Fibroblast of upper back skin (primary cell): ENCODE results near the gene TBC1D9B.

Source experiments
- DNase-seq: peaks from one replicate; pipeline ENCODE4 v3.0.0-alpha.2; 2013

Gene TBC1D9B

GRCh38 chr5:179907556-179908324 lies at the start of gene TBC1D9B:
Gene TBC1D9B, minus strand, starts transcription at chr5:179907897. Its CDS starts 76 bp downstream, at chr5:179907821.
- DNase-seq, result peak; percentile 56

GRCh38 chr5:179955630-179956029 lies 47.9 kb upstream of the TBC1D9B start:
- DNase-seq, result no peak

- no peak for DNase-seq
Measured at GRCh38 chr5:179955062-179955461, 47.4 kb upstream of the TBC1D9B start.

GRCh38 chr5:179954434-179954833 lies 46.7 kb upstream of the TBC1D9B start:
- DNase-seq, result peak; percentile 19

- DNase-seq, result no peak
Measured at GRCh38 chr5:179953987-179954386, 46.3 kb upstream of the TBC1D9B start.

- no peak for DNase-seq
Measured at GRCh38 chr5:179936976-179937681, 29.4 kb upstream of the TBC1D9B start.

GRCh38 chr5:179930788-179931473 lies 23.2 kb upstream of the TBC1D9B start:
- DNase-seq, result no peak

GRCh38 chr5:179927824-179928223 lies 20.1 kb upstream of the TBC1D9B start:
- no peak for DNase-seq

- DNase-seq, result no peak
Measured at GRCh38 chr5:179926657-179927056, 19.0 kb upstream of the TBC1D9B start.

- DNase-seq, result no peak
Measured at GRCh38 chr5:179923436-179923835, 15.7 kb upstream of the TBC1D9B start.

- no peak for DNase-seq
Measured at GRCh38 chr5:179920175-179920574, 12.5 kb upstream of the TBC1D9B start.

- DNase-seq, result no peak
Measured at GRCh38 chr5:179919487-179920060, 11.9 kb upstream of the TBC1D9B start.

GRCh38 chr5:179918742-179919486 lies 11.2 kb upstream of the TBC1D9B start:
- DNase-seq, result no peak

- no peak for DNase-seq
Measured at GRCh38 chr5:179916523-179916922, 8.8 kb upstream of the TBC1D9B start.

GRCh38 chr5:179915406-179915935 lies 7.8 kb upstream of the TBC1D9B start:
- DNase-seq, result no peak

GRCh38 chr5:179914032-179914755 lies 6.5 kb upstream of the TBC1D9B start:
- DNase-seq, result peak; percentile 14

GRCh38 chr5:179913461-179913860 lies 5.8 kb upstream of the TBC1D9B start:
- DNase-seq, result no peak

- DNase-seq, result no peak
Measured at GRCh38 chr5:179912951-179913350, 5.3 kb upstream of the TBC1D9B start.

- no peak for DNase-seq
Measured at GRCh38 chr5:179912386-179912785, 4.7 kb upstream of the TBC1D9B start.

GRCh38 chr5:179909224-179909623 lies 1.5 kb upstream of the TBC1D9B start:
- no peak for DNase-seq

- no peak for DNase-seq
Measured at GRCh38 chr5:179908528-179908927, 831 bp upstream of the TBC1D9B start.
